ENCODE results near the gene SLC25A33.

The SLC25A33 gene

DNA sequence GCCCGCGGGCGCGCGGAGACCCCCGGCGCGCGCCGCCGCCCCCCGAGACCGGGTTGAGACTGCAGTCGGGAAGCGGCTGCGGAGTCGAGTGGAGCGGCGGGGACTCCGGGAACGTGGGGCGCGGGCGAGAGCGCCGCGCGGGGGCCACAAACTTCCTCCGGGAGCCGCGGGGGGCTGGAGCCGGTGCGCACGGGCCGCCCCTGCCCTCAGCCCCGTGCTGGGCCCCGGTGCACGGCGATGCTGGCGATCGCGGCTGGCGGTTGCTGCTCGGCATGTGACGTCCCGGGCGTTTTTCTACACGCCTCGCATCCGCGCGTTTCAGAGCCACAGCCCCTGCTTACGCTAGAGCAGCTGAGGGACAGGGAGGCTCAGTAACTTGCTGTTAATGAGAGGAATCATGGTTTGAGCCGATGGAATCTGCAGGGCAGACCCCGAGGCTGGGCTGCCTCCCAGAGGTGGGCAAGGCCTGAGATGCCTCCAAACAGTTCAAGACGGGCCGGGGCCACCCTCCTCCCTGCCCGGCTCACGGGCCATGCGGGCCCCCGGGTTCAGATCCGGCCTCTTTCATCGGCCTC lies 50.0 kb downstream of the SLC25A33 start:
- DNase-seq (ENCODE audit: insufficient read length, low spot score) (no peak), FAIRE-seq (no peak)
- no peak for TF ChIP-seq CTCF (IDR thresholded peaks at IDR 0.05; ENCODE audit: insufficient read depth, missing control alignments)

DNA sequence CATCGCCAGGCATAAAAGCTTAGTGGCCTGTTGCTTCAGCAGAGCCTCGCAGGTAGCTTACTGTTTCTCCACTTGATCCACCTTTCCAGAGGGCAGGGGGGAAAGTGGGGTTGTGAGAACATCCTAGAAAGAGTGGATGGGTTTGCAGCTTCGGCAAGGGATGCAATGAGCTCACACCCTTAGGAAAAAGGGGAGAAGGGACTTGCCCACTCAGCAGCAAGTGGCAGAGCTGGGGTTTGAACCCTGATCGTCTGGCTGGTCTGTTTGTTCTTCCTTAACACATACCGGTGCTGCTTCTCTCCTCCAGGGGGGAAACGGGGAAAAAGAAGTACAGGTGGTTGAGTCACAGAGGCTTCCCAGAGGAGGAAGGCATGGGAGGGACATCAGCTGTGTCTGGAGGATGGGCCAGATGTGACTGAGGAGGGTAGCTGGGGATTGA lies 50.5 kb downstream of the SLC25A33 start:
- FAIRE-seq (no peak), DNase-seq (ENCODE audit: insufficient read length, low spot score) (no peak)
- no peak for TF ChIP-seq CTCF (IDR thresholded peaks at IDR 0.05; ENCODE audit: insufficient read depth, missing control alignments)

DNA sequence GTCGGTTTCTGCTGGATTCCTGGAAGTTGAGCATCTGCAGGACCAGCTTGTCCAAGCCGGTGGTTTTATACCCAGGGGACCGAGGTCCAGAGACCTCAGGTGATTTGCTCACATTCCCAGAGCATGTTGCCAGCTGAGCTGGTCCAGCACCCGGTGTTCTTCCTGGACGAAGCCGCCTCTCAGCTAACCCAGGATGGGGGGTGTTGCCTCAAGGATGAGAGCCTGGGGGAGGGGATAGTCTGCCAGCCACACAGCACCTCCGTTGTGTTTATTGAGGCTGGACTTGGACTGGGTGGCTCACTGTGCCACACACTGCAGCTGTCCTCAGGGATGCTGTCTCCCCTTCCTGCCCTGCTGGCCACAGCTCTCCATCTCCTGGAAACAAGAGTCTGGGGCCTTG lies 50.9 kb downstream of the SLC25A33 start:
- TF ChIP-seq CTCF (IDR thresholded peaks at IDR 0.05; ENCODE audit: insufficient read depth, missing control alignments) = no peak
- DNase-seq (ENCODE audit: insufficient read length, low spot score) (no peak), FAIRE-seq (no peak)

GRCh38 chr1:9590945-9591668 lies 51.8 kb downstream of the SLC25A33 start:
- FAIRE-seq = no peak
- TF ChIP-seq CTCF (IDR thresholded peaks at IDR 0.05; ENCODE audit: insufficient read depth, missing control alignments) = no peak
- no peak for DNase-seq (ENCODE audit: insufficient read length, low spot score)

DNA sequence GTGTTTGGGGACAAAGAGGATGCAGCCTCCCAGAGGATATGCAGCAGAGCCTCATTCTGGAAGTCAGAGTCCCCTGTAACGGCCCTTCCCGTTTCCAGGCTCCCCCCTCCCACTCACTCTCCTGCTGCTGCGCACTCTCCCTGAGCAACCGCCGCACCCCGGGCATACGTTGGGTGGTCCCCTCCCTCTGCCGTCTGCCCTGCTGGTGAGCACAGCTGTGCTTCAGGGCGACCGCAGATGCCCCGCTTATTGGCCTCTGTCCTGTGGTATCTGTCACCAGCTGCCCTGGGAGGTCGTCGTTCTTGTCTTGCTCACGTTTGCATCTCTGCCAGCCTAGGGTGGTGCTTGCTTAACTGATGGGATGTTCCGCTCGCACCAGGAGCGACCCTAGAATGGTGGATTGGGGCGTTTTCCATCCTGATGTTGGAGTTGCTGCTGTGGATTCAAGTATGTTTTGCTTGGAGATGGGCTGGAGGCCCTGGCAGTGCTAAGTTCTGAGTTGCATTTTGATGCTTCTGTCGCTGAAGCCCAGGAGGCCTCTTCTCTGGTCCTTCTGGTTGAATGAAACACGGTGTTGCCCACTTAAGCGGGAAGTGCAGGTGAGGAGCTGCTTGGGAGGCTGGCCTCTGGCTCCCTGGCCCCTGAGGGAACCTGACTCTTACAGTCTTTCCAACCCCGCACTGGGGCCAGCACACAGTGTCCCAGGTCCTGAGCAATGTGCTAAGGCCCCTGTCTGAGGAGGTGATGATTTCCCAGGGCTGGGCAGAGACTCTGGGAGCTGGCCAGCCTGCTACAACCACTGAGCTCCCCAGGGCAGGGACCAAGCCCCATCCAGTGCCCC lies 52.6 kb downstream of the SLC25A33 start:
- no peak for DNase-seq (ENCODE audit: insufficient read length, low spot score)
- no peak for TF ChIP-seq CTCF (IDR thresholded peaks at IDR 0.05; ENCODE audit: insufficient read depth, missing control alignments)
- FAIRE-seq = no peak

DNA sequence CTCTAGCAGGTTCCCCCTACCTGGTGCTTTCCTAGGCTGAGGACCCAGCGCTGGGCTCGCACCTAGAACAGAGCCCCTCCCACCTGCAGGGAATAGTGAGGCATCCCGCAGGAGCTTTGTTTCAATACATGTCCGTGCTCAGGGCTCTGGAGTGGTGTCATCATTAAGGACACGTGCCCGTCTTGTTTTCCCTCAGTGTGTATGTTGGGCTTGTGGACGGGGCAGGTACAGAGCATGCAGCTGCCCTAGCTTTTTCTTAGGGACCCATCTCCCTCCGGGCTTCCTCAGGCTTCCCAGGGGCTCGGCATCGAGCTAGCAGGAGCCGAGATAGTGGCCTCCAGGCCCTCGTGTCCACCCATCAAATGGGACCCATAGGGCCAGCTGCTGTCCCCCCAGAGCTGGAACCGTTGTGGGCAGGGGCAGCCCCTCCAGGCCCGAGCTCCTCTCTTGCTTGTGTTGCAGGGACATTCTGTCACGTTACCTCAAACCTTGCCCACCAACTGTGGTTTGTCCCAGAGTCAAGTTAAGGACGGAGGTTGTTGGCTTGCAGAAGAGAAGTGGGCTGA lies 53.3 kb downstream of the SLC25A33 start:
- no peak for FAIRE-seq
- TF ChIP-seq CTCF (IDR thresholded peaks at IDR 0.05; ENCODE audit: insufficient read depth, missing control alignments) = no peak

More for the DNA sequence above, 53.3 kb downstream of the SLC25A33 start:
- DNase-seq (ENCODE audit: insufficient read length, low spot score) = no peak

All from D721Med (cell line).